NCI-H1092 treated with DMSO at 0.1 percent for 48 hours (cell line): ENCODE measurements around the gene PGRMC2.

Source experiments
- DNase-seq: peaks from one replicate; lab custom pipeline; 2025; lab: John Stamatoyannopoulos, UW

Gene PGRMC2

GRCh38 chr4:128287141-128287870 is at the start of gene PGRMC2:
Gene PGRMC2, minus strand, starts transcription at chr4:128287813. Its CDS starts 23 bp downstream, at chr4:128287790.
- peak; percentile 46 for DNase-seq

- no peak for DNase-seq
Measured at GRCh38 chr4:128335541-128335940, 47.9 kb upstream of the PGRMC2 start.

GRCh38 chr4:128334256-128334655 is 46.6 kb upstream of the PGRMC2 start:
- DNase-seq = no peak

DNA sequence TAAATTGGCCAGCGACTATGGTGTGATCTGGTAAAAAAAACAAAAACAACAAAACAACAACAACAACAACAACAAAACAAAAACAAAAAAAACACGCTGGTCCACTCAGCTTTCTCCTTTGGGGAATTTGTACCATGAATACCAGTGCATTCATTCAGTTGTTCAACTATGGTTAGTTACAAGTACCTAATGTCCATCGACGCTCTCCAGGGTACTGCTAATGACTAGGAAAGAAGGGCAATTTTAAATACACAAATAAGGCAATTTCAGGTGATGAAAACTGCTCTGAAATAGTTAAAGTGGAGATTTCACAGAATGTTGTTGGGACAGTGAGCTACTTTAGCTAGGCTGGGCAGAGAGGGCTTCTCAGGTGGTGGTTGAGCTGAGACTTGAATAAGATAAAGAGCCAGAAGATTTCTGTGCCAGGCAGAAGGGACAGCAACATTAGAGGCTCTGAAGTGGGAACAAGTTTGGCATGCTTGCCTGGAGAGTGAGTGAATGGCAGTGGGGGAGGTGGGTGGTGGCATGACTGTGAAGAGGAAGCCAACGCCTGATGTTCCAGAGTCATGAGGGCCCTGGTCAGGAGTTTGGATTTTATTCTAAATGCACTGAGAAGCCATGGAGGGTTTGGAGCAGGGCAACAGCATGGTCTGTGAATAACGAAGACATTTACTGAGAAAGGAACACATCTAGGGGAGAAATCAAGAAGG is 45.9 kb upstream of the PGRMC2 start:
- no peak for DNase-seq

GRCh38 chr4:128332081-128332480 is 44.5 kb upstream of the PGRMC2 start:
- no peak for DNase-seq

- no peak for DNase-seq
Measured at GRCh38 chr4:128329638-128330037, 42.0 kb upstream of the PGRMC2 start.

GRCh38 chr4:128328106-128328505 is 40.5 kb upstream of the PGRMC2 start:
- DNase-seq = no peak

DNA sequence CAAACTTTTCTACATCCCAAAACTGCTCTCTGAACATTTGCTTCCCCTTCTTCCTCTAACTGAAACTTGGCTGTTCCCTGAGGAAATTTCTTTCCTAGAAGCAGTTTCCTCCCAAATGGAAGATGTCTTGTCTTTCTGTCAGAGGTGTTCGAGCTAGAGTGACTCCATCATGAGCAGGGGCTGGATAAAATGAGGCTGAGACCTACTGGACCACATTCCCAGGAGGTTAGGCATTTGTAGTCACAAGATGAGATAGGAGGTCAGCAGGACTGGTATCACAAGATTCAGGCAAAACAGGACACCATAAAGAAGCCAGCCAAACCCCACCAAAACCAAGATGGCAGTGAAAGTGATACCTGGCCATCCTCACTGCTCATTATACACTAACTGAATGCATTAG is 35.8 kb upstream of the PGRMC2 start:
- no peak for DNase-seq

- DNase-seq = no peak
Measured at GRCh38 chr4:128322986-128323385, 35.4 kb upstream of the PGRMC2 start.

GRCh38 chr4:128322311-128322710 is 34.7 kb upstream of the PGRMC2 start:
- no peak for DNase-seq

GRCh38 chr4:128320656-128321055 is 33.0 kb upstream of the PGRMC2 start:
- DNase-seq = no peak

- DNase-seq = no peak
Measured at GRCh38 chr4:128315756-128316520, 28.3 kb upstream of the PGRMC2 start.

DNA sequence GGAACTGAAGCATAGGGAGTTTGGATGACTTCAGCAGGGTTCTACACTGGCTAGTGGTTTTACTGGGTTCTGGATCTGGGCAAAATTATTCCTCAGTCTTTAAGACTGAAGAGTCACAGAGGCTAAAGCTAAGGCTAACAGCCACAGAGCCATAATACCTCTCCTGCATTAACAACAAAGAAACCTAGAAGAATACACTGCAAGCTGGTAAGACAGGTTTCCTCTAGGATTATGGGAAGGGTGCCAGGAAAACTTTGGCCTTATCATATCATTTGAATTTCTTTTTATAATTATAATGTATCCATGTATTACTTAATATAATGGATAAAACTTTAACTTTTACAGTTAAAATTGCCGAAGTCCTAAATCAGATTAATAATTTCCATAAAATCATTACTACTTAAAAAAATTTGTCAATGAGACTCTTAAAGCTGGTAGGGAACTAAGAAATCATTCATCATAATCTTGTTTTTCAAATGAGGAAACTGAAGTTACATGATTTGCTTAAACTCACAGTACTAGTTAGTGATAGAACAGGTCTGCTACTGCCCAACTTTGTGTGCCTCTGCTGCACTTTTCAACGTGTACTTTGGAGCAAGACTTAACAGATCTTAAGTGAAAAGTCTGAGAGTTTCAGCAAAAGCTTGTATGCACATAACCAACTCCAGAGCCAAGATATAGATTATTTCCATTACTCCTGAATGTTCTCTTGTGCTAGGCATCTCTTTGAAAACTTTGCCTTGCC is 24.2 kb upstream of the PGRMC2 start:
- DNase-seq = no peak

- peak; percentile 61 for DNase-seq
Measured at GRCh38 chr4:128310266-128310697, 22.7 kb upstream of the PGRMC2 start.

DNA sequence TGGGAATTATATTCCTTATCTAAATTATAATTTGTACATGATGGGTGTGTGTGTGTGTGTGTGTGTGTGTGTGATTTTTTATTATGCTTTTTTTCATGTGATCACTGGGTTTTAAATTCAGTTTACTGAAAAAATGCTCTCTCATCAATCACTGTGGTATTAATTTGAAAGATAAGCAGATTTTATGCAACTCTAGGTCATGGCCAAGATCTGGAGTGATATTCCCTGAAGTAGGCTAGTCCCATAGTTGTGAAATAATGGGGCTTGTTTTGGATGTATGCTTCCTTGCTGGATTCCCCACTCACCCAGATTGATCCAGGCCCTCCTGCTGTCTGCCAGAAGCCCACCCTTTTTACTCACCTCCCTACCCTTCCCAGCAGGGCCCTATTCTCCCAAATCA is 22.0 kb upstream of the PGRMC2 start:
- no peak for DNase-seq

GRCh38 chr4:128308986-128309385 is 21.4 kb upstream of the PGRMC2 start:
- DNase-seq = no peak

DNA sequence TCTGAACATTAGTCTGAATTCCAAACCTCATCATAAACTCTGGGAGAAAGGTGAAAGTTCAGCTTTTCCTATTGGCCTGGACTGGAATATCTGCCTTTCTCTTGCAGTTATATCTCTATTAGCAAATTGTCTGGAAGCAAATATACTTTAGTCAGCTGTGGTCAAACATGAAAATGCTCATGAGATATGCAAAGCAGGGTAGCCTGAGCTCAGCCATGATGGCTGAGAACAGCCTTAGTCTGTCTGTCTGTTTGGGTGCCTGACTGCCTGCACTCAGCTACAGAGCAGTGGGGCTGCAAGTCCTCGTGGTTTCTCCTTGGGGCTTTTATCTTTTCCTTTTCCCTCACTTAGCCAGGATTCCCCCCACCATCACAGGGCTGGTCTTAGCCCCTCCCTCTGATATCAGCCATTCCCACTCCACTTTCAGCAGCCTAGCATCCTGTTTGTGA is 19.5 kb upstream of the PGRMC2 start:
- no peak for DNase-seq

DNA sequence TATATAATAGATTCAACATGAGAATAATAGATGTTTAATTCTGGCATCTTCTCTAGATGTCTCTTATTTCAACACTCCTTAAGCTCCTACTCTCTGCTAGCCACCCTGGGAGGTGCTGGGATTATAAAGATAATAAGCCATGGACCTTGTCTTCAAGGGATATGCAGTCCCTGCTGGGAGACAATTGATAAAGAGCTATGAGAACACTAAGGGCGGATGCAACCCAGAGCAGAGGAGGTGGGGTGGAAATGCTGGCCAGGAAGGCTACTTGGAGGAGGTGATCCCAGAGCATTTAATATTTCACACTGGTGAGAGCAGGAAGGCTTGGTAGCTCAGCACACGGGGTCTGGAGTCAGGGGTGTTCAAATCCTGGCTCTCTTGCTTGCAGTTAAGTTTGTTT is 18.3 kb upstream of the PGRMC2 start:
- no peak for DNase-seq

DNA sequence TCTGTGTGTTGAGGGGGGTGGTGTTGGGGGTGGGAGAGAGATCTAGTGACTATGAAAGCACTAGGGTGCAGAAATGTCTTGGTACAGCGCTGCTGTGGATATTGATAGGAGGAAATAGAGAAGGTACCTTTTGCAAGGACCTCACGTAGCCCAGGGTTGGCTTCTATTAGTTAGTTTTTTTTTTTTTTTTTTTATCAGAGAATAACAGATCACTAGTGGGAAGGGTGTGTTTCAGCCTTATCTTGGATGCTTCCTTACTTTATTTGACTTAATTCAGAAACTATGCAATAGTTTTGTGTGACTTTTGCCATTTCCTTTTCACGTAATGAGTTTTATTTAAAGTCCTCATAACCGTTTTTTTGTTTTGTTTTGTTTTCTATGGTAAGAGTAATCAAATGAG is 16.4 kb upstream of the PGRMC2 start:
- no peak for DNase-seq

- DNase-seq = no peak
Measured at GRCh38 chr4:128303405-128303785, 15.8 kb upstream of the PGRMC2 start.

GRCh38 chr4:128301979-128302378 is 14.4 kb upstream of the PGRMC2 start:
- DNase-seq = no peak

DNA sequence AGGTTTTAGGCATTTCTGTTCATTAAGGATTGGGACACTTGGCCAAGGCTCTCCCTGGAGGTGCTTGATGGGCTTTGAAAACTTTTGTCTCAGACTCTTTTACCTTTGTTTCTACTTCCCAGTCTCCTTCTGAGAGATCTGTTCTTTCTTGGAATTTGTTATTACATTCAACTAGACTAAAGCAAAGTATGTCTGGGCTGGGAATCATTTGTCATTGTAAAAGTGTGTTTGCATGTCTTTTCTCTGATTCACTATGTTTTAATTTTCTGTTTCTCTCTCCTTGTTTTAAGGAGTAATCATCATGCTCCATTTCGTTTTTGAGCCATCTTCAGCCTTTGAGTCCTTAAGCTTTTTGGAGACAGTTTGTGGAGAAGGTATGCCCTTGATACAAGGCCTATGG is 12.2 kb upstream of the PGRMC2 start:
- DNase-seq = no peak
